Measurements from ENCODE around the gene DDX24.
A peak's percentile ranks its signal among the peaks of the same experiment; 100 is the strongest.

DDX24 gene

GRCh38 chr14:94031161-94031882 is 49.7 kb downstream of the DDX24 start:
- ATAC-seq (ENCODE audit: low read depth): no peak
- no peak overlapping the region for H3K27ac Mint-ChIP-seq

GRCh38 chr14:94030571-94030970 is 50.4 kb downstream of the DDX24 start:
- DNase-seq (ENCODE audit: low spot score in 2 of 2) (no peak), ATAC-seq (ENCODE audit: low read depth) (no peak)
- Mint-ChIP-seq H3K4me1 (peaks cover 9% of the 10 kb centered on the region), H3K9me3 (no peaks in the 10 kb centered on the region), H3K4me3 (no peak overlapping the region), H3K27me3 (no peaks in the 10 kb centered on the region), H3K27ac (no peak overlapping the region), H3K36me3 (no peaks in the 10 kb centered on the region)

More at GRCh38 chr14:94031161-94031882, 49.7 kb downstream of the DDX24 start:
- H3K4me3 Mint-ChIP-seq: no peak overlapping the region
- peaks cover 3% of the 10 kb centered on the region for H3K4me1 Mint-ChIP-seq
- DNase-seq (ENCODE audit: low spot score in 2 of 2): no peak
- H3K9me3 Mint-ChIP-seq: no peaks in the 10 kb centered on the region
- H3K36me3 Mint-ChIP-seq: no peaks in the 10 kb centered on the region
- no peaks in the 10 kb centered on the region for H3K27me3 Mint-ChIP-seq

GRCh38 chr14:94029671-94030203 is 51.3 kb downstream of the DDX24 start:
- Mint-ChIP-seq H3K36me3 (no peaks in the 10 kb centered on the region), H3K9me3 (no peaks in the 10 kb centered on the region), H3K27ac (no peak overlapping the region), H3K4me3 (no peak overlapping the region), H3K4me1 (peaks cover 9% of the 10 kb centered on the region), H3K27me3 (peaks cover 2% of the 10 kb centered on the region)
- DNase-seq (ENCODE audit: low spot score in 2 of 2): no peak
- no peak for ATAC-seq (ENCODE audit: low read depth)

GRCh38 chr14:94029265-94029664 is 51.7 kb downstream of the DDX24 start:
- DNase-seq (ENCODE audit: low spot score in 2 of 2) (no peak), ATAC-seq (ENCODE audit: low read depth) (no peak)
- H3K27ac Mint-ChIP-seq: no peak overlapping the region
- no peaks in the 10 kb centered on the region for H3K9me3 Mint-ChIP-seq
- no peaks in the 10 kb centered on the region for H3K36me3 Mint-ChIP-seq
- no peak overlapping the region for H3K4me3 Mint-ChIP-seq
- peaks cover 4% of the 10 kb centered on the region for H3K27me3 Mint-ChIP-seq
- H3K4me1 Mint-ChIP-seq: peaks cover 9% of the 10 kb centered on the region

- Mint-ChIP-seq H3K27me3 (peaks cover 5% of the 10 kb centered on the region), H3K4me1 (peaks cover 9% of the 10 kb centered on the region), H3K9me3 (no peaks in the 10 kb centered on the region), H3K36me3 (no peaks in the 10 kb centered on the region), H3K4me3 (no peak overlapping the region), H3K27ac (no peak overlapping the region)
- ATAC-seq (ENCODE audit: low read depth): no peak
- no peak for DNase-seq (ENCODE audit: low spot score in 2 of 2)
These were observed 52.6 kb downstream of the DDX24 start for GRCh38 chr14:94028450-94028826.

- H3K36me3 Mint-ChIP-seq: no peaks in the 10 kb centered on the region
- no peak overlapping the region for H3K27ac Mint-ChIP-seq
- peaks cover 9% of the 10 kb centered on the region for H3K4me1 Mint-ChIP-seq
- ATAC-seq (ENCODE audit: low read depth): no peak
- no peaks in the 10 kb centered on the region for H3K9me3 Mint-ChIP-seq
- H3K4me3 Mint-ChIP-seq: peak overlapping the region; percentile 7
- H3K27me3 Mint-ChIP-seq: peaks cover 9% of the 10 kb centered on the region
- DNase-seq (ENCODE audit: low spot score in 2 of 2): no peak
These were observed 53.2 kb downstream of the DDX24 start for GRCh38 chr14:94027566-94028449.

- Mint-ChIP-seq H3K4me1 (peaks cover 9% of the 10 kb centered on the region), H3K4me3 (peak overlapping the region; percentile 63), H3K36me3 (no peaks in the 10 kb centered on the region), H3K9me3 (no peaks in the 10 kb centered on the region), H3K27me3 (peaks cover 14% of the 10 kb centered on the region), H3K27ac (no peak overlapping the region)
- no peak for ATAC-seq (ENCODE audit: low read depth)
- no peak for DNase-seq (ENCODE audit: low spot score in 2 of 2)
These were observed 54.0 kb downstream of the DDX24 start for GRCh38 chr14:94026889-94027469.

- peaks cover 9% of the 10 kb centered on the region for H3K4me1 Mint-ChIP-seq
- peak; percentile 90 to 96 for DNase-seq (ENCODE audit: low spot score in 2 of 2)
- peak within 1 kb of the TSS; percentile 26 for H3K27ac Mint-ChIP-seq
- H3K9me3 Mint-ChIP-seq: no peaks in the 10 kb centered on the region
- no peaks in the 10 kb centered on the region for H3K36me3 Mint-ChIP-seq
- peaks cover 14% of the 10 kb centered on the region for H3K27me3 Mint-ChIP-seq
- peak within 1 kb of the TSS; percentile 78 for H3K4me3 Mint-ChIP-seq
- peak; percentile 100 for ATAC-seq (ENCODE audit: low read depth)
These were observed 54.7 kb downstream of the DDX24 start, which contains the start of gene OTUB2 for GRCh38 chr14:94026173-94026888. Gene OTUB2 (plus strand): TSS chr14:94026340. CDS start chr14:94026538, 198 bp downstream.

- H3K27me3 Mint-ChIP-seq: peaks cover 16% of the 10 kb centered on the region
- peaks cover 9% of the 10 kb centered on the region for H3K4me1 Mint-ChIP-seq
- no peaks in the 10 kb centered on the region for H3K9me3 Mint-ChIP-seq
- DNase-seq (ENCODE audit: low spot score in 2 of 2) (no peak), ATAC-seq (ENCODE audit: low read depth) (no peak)
- H3K27ac Mint-ChIP-seq: peak overlapping the region; percentile 26
- H3K36me3 Mint-ChIP-seq: no peaks in the 10 kb centered on the region
- peak overlapping the region; percentile 78 for H3K4me3 Mint-ChIP-seq
These were observed 55.3 kb downstream of the DDX24 start for GRCh38 chr14:94025720-94026119.

GRCh38 chr14:94024549-94024948 is 56.5 kb downstream of the DDX24 start:
- ATAC-seq (ENCODE audit: low read depth) (no peak), DNase-seq (ENCODE audit: low spot score in 2 of 2) (no peak)
- Mint-ChIP-seq H3K4me1 (peaks cover 9% of the 10 kb centered on the region), H3K9me3 (no peaks in the 10 kb centered on the region), H3K4me3 (no peak overlapping the region), H3K27ac (no peak overlapping the region), H3K27me3 (peaks cover 23% of the 10 kb centered on the region), H3K36me3 (no peaks in the 10 kb centered on the region)

- H3K9me3 Mint-ChIP-seq: no peaks in the 10 kb centered on the region
- H3K36me3 Mint-ChIP-seq: no peaks in the 10 kb centered on the region
- DNase-seq (ENCODE audit: low spot score in 2 of 2) (no peak), ATAC-seq (ENCODE audit: low read depth) (no peak)
- H3K27ac Mint-ChIP-seq: no peak overlapping the region
- H3K27me3 Mint-ChIP-seq: peaks cover 25% of the 10 kb centered on the region
- peaks cover 6% of the 10 kb centered on the region for H3K4me1 Mint-ChIP-seq
- H3K4me3 Mint-ChIP-seq: no peak overlapping the region
These were observed 58.2 kb downstream of the DDX24 start for GRCh38 chr14:94022532-94023411.

GRCh38 chr14:94021416-94022157 is 59.4 kb downstream of the DDX24 start:
- peaks cover 6% of the 10 kb centered on the region for H3K4me1 Mint-ChIP-seq
- peaks cover 29% of the 10 kb centered on the region for H3K27me3 Mint-ChIP-seq
- H3K4me3 Mint-ChIP-seq: no peak overlapping the region
- H3K9me3 Mint-ChIP-seq: no peaks in the 10 kb centered on the region
- no peak for ATAC-seq (ENCODE audit: low read depth)
- no peak for DNase-seq (ENCODE audit: low spot score in 2 of 2)
- H3K36me3 Mint-ChIP-seq: no peaks in the 10 kb centered on the region
- no peak overlapping the region for H3K27ac Mint-ChIP-seq
